Thyroid gland (tissue), 4 donors: ENCODE results near the gene SPATA13. TPM values are rescaled to one million over a fixed set of nuclear protein-coding genes. Genes with fewer than 3 reads are reported as not detected.

Source experiments
- DNase-seq, 2 donors: peaks; one replicate each; pipeline ENCODE4 v3.0.0-alpha.2; 2019
- H3K27ac ChIP-seq, 3 donors: fragments of 200-600 bp; sonication (generic); 1 replicate in 2 of 3; 2 replicates in 1 of 3; pipeline ENCODE4 v1.5.1; 2016 to 2019; ENCODE audit warnings: mild to moderate bottlenecking in 1 of 3, moderate library complexity in 1 of 3
- H3K27me3 ChIP-seq: fragments of 200-600 bp; sonication (generic); one replicate; pipeline ENCODE4 v1.5.1; 2019
- H3K36me3 ChIP-seq, 2 donors: fragments of 200-600 bp; sonication (generic); one replicate each; pipeline ENCODE4 v1.5.1; 2016 to 2019
- H3K4me1 ChIP-seq, 2 donors: fragments of 200-600 bp; sonication (generic); one replicate each; pipeline ENCODE4 v1.5.1; 2017 to 2019
- H3K4me3 ChIP-seq, 3 donors: fragments of 200-600 bp; sonication (generic); replicated peaks in 1 of 3; 1 replicate in 2 of 3; 2 replicates in 1 of 3; pipeline ENCODE4 v1.5.1; 2016; ENCODE audit warnings: mild to moderate bottlenecking in 1 of 3
- H3K9me3 ChIP-seq: fragments of 200-600 bp; sonication (generic); one replicate; pipeline ENCODE4 v1.5.1; 2017
- CTCF ChIP-seq, 6 experiments: fragments of 200-600 bp in 3 of 6; fragments of 450-650 bp in 3 of 6; sonication (generic) in 3 of 6; IDR thresholded peaks; one replicate each; pipeline ENCODE4 v1.5.1; 2016 to 2019; ENCODE audit warnings: antibody characterized with exemption in 6 of 6, mild to moderate bottlenecking in 2 of 6, inconsistent platforms in 1 of 6, moderate library complexity in 1 of 6
- POLR2A ChIP-seq, 2 donors: fragments of 450-650 bp; IDR thresholded peaks; one replicate each; pipeline ENCODE4 v1.6.1; 2017; ENCODE audit warnings: antibody characterized with exemption in 2 of 2, mild to moderate bottlenecking in 2 of 2, moderate library complexity in 1 of 2
- WGBS, 2 donors: methylation state at CpG; one replicate each; pipeline ENCODE4 v1.1.5; 2017; 5-methylcytosine and 5-hydroxymethylcytosine counted together
- intact Hi-C: fragments of 100-400 bp; cut with DNase I; formaldehyde crosslinking; loops from one replicate; pipeline ENCODE4 v1.15.1; 2023
- total RNA-seq, 4 donors: library from RNA; depleted of rRNA; stranded (reverse); fragments of >200 nt; gene quantifications; one replicate each; pipeline ENCODE4 v1.2.3, GENCODE V29; 2016

The SPATA13 gene
- total RNA-seq, 4 donors from 2014 or later = 43.2 to 95.4 (median 51.1) TPM

GRCh38 chr13:24299488-24300114 is 139.1 kb downstream of the SPATA13 start:
- DNase-seq = no peak
- Histone ChIP-seq H3K4me1 (no peaks in the 10 kb centered on the region), H3K27ac (no peak overlapping the region), H3K4me3 (no peak overlapping the region), H3K27me3 (no peaks in the 10 kb centered on the region), H3K36me3 (peaks cover 54 to 73% of the 10 kb centered on the region in 2 donors), H3K9me3 (no peaks in the 10 kb centered on the region)
- no peak for TF ChIP-seq POLR2A (IDR thresholded peaks at IDR 0.05)
- TF ChIP-seq CTCF (IDR thresholded peaks at IDR 0.05) = no peak
- 94 to 95% methylated on average over 16 of the region's 16 CpGs for WGBS, 2 donors
- intact Hi-C loops = no loop called here

- WGBS, 2 donors = 78 to 83% methylated on average over 12 of the region's 12 CpGs
These were observed 140.9 kb downstream of the SPATA13 start for GRCh38 chr13:24301434-24301833.

GRCh38 chr13:24301911-24302310 is 141.4 kb downstream of the SPATA13 start:
- WGBS, 2 donors = 85 to 97% methylated on average over 7 of the region's 7 CpGs

More at GRCh38 chr13:24301434-24301833, 140.9 kb downstream of the SPATA13 start:
- Histone ChIP-seq H3K36me3 (peaks cover 43 to 61% of the 10 kb centered on the region in 2 donors), H3K27me3 (no peaks in the 10 kb centered on the region), H3K4me1 (no peaks in the 10 kb centered on the region), H3K27ac (no peak overlapping the region), H3K4me3 (no peak overlapping the region), H3K9me3 (no peaks in the 10 kb centered on the region)
- TF ChIP-seq CTCF (IDR thresholded peaks at IDR 0.05) = no peak
- no peak for TF ChIP-seq POLR2A (IDR thresholded peaks at IDR 0.05)
- no peak for DNase-seq
- intact Hi-C loops = no loop called here

GRCh38 chr13:24304620-24305019 is 144.1 kb downstream of the SPATA13 start:
- Histone ChIP-seq H3K27me3 (no peaks in the 10 kb centered on the region), H3K4me1 (peaks cover 0 to 3% of the 10 kb centered on the region in 2 donors), H3K36me3 (peaks cover 23 to 36% of the 10 kb centered on the region in 2 donors), H3K27ac (no peak overlapping the region), H3K9me3 (no peaks in the 10 kb centered on the region), H3K4me3 (no peak overlapping the region)
- TF ChIP-seq POLR2A (IDR thresholded peaks at IDR 0.05) = no peak
- TF ChIP-seq CTCF (IDR thresholded peaks at IDR 0.05) = no peak
- WGBS, 2 donors = 85 to 87% methylated on average over 5 of the region's 5 CpGs
- no peak for DNase-seq
- intact Hi-C loops = no loop called here

More at GRCh38 chr13:24301911-24302310, 141.4 kb downstream of the SPATA13 start:
- intact Hi-C loops = no loop called here
- no peaks in the 10 kb centered on the region for H3K4me1 ChIP-seq
- no peak overlapping the region for H3K27ac ChIP-seq
- no peak for TF ChIP-seq POLR2A (IDR thresholded peaks at IDR 0.05)
- no peak for TF ChIP-seq CTCF (IDR thresholded peaks at IDR 0.05)
- H3K9me3 ChIP-seq = no peaks in the 10 kb centered on the region
- DNase-seq = no peak
- H3K36me3 ChIP-seq = peaks cover 43 to 60% of the 10 kb centered on the region in 2 donors
- no peak overlapping the region for H3K4me3 ChIP-seq
- no peaks in the 10 kb centered on the region for H3K27me3 ChIP-seq

- no peak overlapping the region for H3K4me3 ChIP-seq
- no peaks in the 10 kb centered on the region for H3K9me3 ChIP-seq
- DNase-seq = no peak
- H3K27ac ChIP-seq = no peak overlapping the region
- H3K27me3 ChIP-seq = no peaks in the 10 kb centered on the region
- no peak for TF ChIP-seq CTCF (IDR thresholded peaks at IDR 0.05)
- TF ChIP-seq POLR2A (IDR thresholded peaks at IDR 0.05) = no peak
- peaks cover 15 to 16% of the 10 kb centered on the region in 2 donors for H3K36me3 ChIP-seq
- intact Hi-C loops = no loop called here
- H3K4me1 ChIP-seq = peaks cover 0 to 3% of the 10 kb centered on the region in 2 donors
- WGBS, 2 donors = 86 to 94% methylated on average over 1 of the region's 1 CpG
These were observed 146.1 kb downstream of the SPATA13 start for GRCh38 chr13:24306632-24307031.
